ENCODE measurements around the gene INO80E. TPM values are rescaled to one million over a fixed set of nuclear protein-coding genes. Genes with fewer than 3 reads are reported as not detected.

Gene INO80E
- total and polyA plus RNA-seq, 4 donors: 8.0 to 24.8 (median 17.2) TPM

DNA sequence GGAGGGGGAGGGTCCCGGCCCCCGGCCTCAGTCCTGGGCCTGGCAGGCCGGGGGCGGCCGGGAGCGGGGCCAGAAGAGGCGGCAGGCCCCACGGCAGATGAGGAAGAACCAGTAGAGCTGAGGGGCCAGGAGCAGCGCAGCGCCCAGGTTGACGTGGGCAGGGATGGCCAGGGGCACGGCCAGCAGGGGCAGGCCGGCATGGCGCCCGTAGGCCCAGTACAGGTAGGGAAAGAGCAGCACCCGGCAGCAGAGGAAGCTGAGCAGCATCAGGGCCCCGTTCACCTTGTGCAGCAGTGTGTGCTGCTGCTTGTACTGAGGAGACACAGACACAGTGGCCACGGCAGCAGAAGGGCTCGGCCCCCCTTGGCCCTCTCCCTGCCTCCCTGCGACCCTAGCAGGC, 29.1 kb downstream of the INO80E start:
- Histone ChIP-seq H3K9ac (ENCODE audit: low read depth in 1 of 2, low read length in 2 of 2) (no peak overlapping the region), H3K27me3 (ENCODE audit: control insufficient read depth in 4 of 4, insufficient read depth in 4 of 4, low read length in 3 of 4) (peaks cover 0 to 2% (median 0%) of the 10 kb centered on the region in 4 donors), H3K27ac (ENCODE audit: low read depth in 1 of 2, low read length in 2 of 2) (no peak overlapping the region), H3K4me3 (ENCODE audit: low read depth in 1 of 3, low read length in 3 of 3) (no peak overlapping the region), H3K9me3 (ENCODE audit: control insufficient read depth in 4 of 4, low read length in 3 of 4) (no peaks in the 10 kb centered on the region), H3K4me1 (ENCODE audit: control insufficient read depth in 4 of 4, insufficient read depth in 4 of 4, low read length in 3 of 4) (peaks cover 2 to 8% (median 4%) of the 10 kb centered on the region in 4 donors), H3K36me3 (ENCODE audit: control insufficient read depth in 4 of 4, insufficient read depth in 3 of 4, low read depth in 1 of 4, low read length in 3 of 4) (no peaks in the 10 kb centered on the region)
- 74% methylated on average over 20 of the region's 20 CpGs for WGBS
- no peak for DNase-seq (ENCODE audit: low spot score)
- TF ChIP-seq RXRA (IDR thresholded peaks at IDR 0.05): no peak
- TF ChIP-seq JUND (IDR thresholded peaks at IDR 0.05): no peak
- TF ChIP-seq HNF4A (conservative IDR thresholded peaks at IDR 0.05): no peak
- TF ChIP-seq, protein P1, sequence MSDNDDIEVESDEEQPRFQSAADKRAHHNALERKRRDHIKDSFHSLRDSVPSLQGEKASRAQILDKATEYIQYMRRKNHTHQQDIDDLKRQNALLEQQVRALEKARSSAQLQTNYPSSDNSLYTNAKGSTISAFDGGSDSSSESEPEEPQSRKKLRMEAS (IDR thresholded peaks at IDR 0.05): no peak
- no peak for TF ChIP-seq YY1 (IDR thresholded peaks at IDR 0.05)
- TF ChIP-seq, protein P2, sequence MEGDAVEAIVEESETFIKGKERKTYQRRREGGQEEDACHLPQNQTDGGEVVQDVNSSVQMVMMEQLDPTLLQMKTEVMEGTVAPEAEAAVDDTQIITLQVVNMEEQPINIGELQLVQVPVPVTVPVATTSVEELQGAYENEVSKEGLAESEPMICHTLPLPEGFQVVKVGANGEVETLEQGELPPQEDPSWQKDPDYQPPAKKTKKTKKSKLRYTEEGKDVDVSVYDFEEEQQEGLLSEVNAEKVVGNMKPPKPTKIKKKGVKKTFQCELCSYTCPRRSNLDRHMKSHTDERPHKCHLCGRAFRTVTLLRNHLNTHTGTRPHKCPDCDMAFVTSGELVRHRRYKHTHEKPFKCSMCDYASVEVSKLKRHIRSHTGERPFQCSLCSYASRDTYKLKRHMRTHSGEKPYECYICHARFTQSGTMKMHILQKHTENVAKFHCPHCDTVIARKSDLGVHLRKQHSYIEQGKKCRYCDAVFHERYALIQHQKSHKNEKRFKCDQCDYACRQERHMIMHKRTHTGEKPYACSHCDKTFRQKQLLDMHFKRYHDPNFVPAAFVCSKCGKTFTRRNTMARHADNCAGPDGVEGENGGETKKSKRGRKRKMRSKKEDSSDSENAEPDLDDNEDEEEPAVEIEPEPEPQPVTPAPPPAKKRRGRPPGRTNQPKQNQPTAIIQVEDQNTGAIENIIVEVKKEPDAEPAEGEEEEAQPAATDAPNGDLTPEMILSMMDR (IDR thresholded peaks at IDR 0.05; ENCODE audit: low read depth, low read length, missing input control): no peak
- no peak for TF ChIP-seq SP1 (IDR thresholded peaks at IDR 0.05)
- TF ChIP-seq NR2F2 (IDR thresholded peaks at IDR 0.05): no peak
- no peak for TF ChIP-seq HNF4G (IDR thresholded peaks at IDR 0.05)
- TF ChIP-seq, protein P3, sequence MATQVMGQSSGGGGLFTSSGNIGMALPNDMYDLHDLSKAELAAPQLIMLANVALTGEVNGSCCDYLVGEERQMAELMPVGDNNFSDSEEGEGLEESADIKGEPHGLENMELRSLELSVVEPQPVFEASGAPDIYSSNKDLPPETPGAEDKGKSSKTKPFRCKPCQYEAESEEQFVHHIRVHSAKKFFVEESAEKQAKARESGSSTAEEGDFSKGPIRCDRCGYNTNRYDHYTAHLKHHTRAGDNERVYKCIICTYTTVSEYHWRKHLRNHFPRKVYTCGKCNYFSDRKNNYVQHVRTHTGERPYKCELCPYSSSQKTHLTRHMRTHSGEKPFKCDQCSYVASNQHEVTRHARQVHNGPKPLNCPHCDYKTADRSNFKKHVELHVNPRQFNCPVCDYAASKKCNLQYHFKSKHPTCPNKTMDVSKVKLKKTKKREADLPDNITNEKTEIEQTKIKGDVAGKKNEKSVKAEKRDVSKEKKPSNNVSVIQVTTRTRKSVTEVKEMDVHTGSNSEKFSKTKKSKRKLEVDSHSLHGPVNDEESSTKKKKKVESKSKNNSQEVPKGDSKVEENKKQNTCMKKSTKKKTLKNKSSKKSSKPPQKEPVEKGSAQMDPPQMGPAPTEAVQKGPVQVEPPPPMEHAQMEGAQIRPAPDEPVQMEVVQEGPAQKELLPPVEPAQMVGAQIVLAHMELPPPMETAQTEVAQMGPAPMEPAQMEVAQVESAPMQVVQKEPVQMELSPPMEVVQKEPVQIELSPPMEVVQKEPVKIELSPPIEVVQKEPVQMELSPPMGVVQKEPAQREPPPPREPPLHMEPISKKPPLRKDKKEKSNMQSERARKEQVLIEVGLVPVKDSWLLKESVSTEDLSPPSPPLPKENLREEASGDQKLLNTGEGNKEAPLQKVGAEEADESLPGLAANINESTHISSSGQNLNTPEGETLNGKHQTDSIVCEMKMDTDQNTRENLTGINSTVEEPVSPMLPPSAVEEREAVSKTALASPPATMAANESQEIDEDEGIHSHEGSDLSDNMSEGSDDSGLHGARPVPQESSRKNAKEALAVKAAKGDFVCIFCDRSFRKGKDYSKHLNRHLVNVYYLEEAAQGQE (IDR thresholded peaks at IDR 0.05): no peak
- TF ChIP-seq TAF1 (conservative IDR thresholded peaks at IDR 0.05): no peak
- no peak for TF ChIP-seq GABPA (IDR thresholded peaks at IDR 0.05 in 1 of 2, conservative IDR thresholded peaks at IDR 0.05 in 1 of 2)
- no peak for TF ChIP-seq RAD21 (IDR thresholded peaks at IDR 0.05)
- TF ChIP-seq, protein P4, sequence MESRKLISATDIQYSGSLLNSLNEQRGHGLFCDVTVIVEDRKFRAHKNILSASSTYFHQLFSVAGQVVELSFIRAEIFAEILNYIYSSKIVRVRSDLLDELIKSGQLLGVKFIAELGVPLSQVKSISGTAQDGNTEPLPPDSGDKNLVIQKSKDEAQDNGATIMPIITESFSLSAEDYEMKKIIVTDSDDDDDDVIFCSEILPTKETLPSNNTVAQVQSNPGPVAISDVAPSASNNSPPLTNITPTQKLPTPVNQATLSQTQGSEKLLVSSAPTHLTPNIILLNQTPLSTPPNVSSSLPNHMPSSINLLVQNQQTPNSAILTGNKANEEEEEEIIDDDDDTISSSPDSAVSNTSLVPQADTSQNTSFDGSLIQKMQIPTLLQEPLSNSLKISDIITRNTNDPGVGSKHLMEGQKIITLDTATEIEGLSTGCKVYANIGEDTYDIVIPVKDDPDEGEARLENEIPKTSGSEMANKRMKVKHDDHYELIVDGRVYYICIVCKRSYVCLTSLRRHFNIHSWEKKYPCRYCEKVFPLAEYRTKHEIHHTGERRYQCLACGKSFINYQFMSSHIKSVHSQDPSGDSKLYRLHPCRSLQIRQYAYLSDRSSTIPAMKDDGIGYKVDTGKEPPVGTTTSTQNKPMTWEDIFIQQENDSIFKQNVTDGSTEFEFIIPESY (IDR thresholded peaks at IDR 0.05): no peak
- TF ChIP-seq EGR1 (IDR thresholded peaks at IDR 0.05; ENCODE audit: low read depth in 2 of 2): no peak
- no peak for TF ChIP-seq FOXA1 (IDR thresholded peaks at IDR 0.05)

DNA sequence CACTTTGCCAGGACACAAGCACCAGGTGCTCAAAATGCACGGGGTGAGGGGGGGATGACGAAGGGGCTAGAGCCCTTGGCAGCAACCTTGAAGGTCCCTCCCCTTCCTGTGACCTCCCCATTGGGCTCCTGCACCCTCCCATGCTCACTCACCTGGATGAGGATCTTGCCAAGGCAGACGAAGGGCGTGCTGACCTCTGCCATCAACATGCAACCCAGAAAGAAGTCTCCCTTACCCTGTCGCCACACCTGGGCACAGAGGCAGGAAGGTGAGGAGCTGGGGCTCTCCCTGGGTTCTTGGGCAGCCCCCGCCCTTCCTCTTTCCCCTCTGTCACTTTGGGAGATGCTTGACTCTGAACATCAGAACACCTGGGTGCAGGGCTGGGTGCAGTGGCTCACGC, 29.5 kb downstream of the INO80E start:
- TF ChIP-seq FOXA1 (IDR thresholded peaks at IDR 0.05) (no peak), GABPA (IDR thresholded peaks at IDR 0.05 in 1 of 2, conservative IDR thresholded peaks at IDR 0.05 in 1 of 2) (no peak), HNF4A (conservative IDR thresholded peaks at IDR 0.05) (no peak), YY1 (IDR thresholded peaks at IDR 0.05) (no peak), HNF4G (IDR thresholded peaks at IDR 0.05) (no peak), NR2F2 (IDR thresholded peaks at IDR 0.05) (no peak), RAD21 (IDR thresholded peaks at IDR 0.05) (no peak), RXRA (IDR thresholded peaks at IDR 0.05) (no peak), SP1 (IDR thresholded peaks at IDR 0.05) (no peak), TAF1 (conservative IDR thresholded peaks at IDR 0.05) (no peak)
- TF ChIP-seq, protein P3 (IDR thresholded peaks at IDR 0.05): no peak
- TF ChIP-seq, protein P1 (IDR thresholded peaks at IDR 0.05): no peak
- TF ChIP-seq, protein P5, sequence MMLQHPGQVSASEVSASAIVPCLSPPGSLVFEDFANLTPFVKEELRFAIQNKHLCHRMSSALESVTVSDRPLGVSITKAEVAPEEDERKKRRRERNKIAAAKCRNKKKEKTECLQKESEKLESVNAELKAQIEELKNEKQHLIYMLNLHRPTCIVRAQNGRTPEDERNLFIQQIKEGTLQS (IDR thresholded peaks at IDR 0.05): no peak
- TF ChIP-seq, protein P4 (IDR thresholded peaks at IDR 0.05): no peak
- 59% methylated on average over 7 of the region's 7 CpGs for WGBS
- no peak for DNase-seq (ENCODE audit: low spot score)
- H3K9me3 ChIP-seq (ENCODE audit: control insufficient read depth in 4 of 4, low read length in 3 of 4): no peaks in the 10 kb centered on the region
- H3K36me3 ChIP-seq (ENCODE audit: control insufficient read depth in 4 of 4, insufficient read depth in 3 of 4, low read depth in 1 of 4, low read length in 3 of 4): no peaks in the 10 kb centered on the region
- peaks cover 2 to 8% (median 4%) of the 10 kb centered on the region in 4 donors for H3K4me1 ChIP-seq (ENCODE audit: control insufficient read depth in 4 of 4, insufficient read depth in 4 of 4, low read length in 3 of 4)
- no peak overlapping the region for H3K9ac ChIP-seq (ENCODE audit: low read depth in 1 of 2, low read length in 2 of 2)
- H3K27me3 ChIP-seq (ENCODE audit: control insufficient read depth in 4 of 4, insufficient read depth in 4 of 4, low read length in 3 of 4): peaks cover 0 to 2% (median 0%) of the 10 kb centered on the region in 4 donors
- no peak overlapping the region for H3K27ac ChIP-seq (ENCODE audit: low read depth in 1 of 2, low read length in 2 of 2)
- no peak overlapping the region for H3K4me3 ChIP-seq (ENCODE audit: low read depth in 1 of 3, low read length in 3 of 3)

Measured in liver (tissue), 9 donors.